ENCODE measurements around the gene PSME1.

Gene PSME1

GRCh38 chr14:24146453-24146977 is 10.5 kb downstream of the PSME1 start, which contains the start of gene PSME2:
Gene PSME2, minus strand, starts transcription at chr14:24146610. Its CDS starts 29 bp downstream, at chr14:24146581.
- Histone ChIP-seq H2AFZ (ENCODE audit: low read depth, low read length) (peak within 1 kb of the TSS; percentile 81), H3K4me1 (ENCODE audit: insufficient read depth, low read length) (peaks cover 67% of the 10 kb centered on the region), H4K20me1 (ENCODE audit: insufficient read depth, low read length) (peaks cover 28% of the 10 kb centered on the region), H3K79me2 (ENCODE audit: insufficient read depth, low read length) (peaks cover 54% of the 10 kb centered on the region), H3K4me2 (ENCODE audit: insufficient read depth, low read length) (peak within 1 kb of the TSS; percentile 93), H3K4me3 (ENCODE audit: low read depth in 1 of 2, low read length in 2 of 2) (peak within 1 kb of the TSS; percentile 67 to 76), H3K27ac (ENCODE audit: low read length) (peak within 1 kb of the TSS; percentile 92), H3K36me3 (ENCODE audit: insufficient read depth, low read length) (peaks cover 63% of the 10 kb centered on the region), H3K27me3 (ENCODE audit: insufficient read depth, low read length, poor library complexity) (no peaks in the 10 kb centered on the region), H3K9ac (ENCODE audit: low read depth, low read length) (peak within 1 kb of the TSS; percentile 81), H3K9me3 (ENCODE audit: insufficient read depth, low read length, severe bottlenecking) (no peaks in the 10 kb centered on the region)
- ATAC-seq (ENCODE audit: insufficient read depth, low read depth) (peak; percentile 73), DNase-seq (peak; percentile 97)
- TF ChIP-seq, protein P1, sequence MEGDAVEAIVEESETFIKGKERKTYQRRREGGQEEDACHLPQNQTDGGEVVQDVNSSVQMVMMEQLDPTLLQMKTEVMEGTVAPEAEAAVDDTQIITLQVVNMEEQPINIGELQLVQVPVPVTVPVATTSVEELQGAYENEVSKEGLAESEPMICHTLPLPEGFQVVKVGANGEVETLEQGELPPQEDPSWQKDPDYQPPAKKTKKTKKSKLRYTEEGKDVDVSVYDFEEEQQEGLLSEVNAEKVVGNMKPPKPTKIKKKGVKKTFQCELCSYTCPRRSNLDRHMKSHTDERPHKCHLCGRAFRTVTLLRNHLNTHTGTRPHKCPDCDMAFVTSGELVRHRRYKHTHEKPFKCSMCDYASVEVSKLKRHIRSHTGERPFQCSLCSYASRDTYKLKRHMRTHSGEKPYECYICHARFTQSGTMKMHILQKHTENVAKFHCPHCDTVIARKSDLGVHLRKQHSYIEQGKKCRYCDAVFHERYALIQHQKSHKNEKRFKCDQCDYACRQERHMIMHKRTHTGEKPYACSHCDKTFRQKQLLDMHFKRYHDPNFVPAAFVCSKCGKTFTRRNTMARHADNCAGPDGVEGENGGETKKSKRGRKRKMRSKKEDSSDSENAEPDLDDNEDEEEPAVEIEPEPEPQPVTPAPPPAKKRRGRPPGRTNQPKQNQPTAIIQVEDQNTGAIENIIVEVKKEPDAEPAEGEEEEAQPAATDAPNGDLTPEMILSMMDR (IDR thresholded peaks at IDR 0.05; ENCODE audit: borderline replicate concordance, extremely low read depth, low read length, poor library complexity, severe bottlenecking): no peak
- no peak for TF ChIP-seq EZH2 (IDR thresholded peaks at IDR 0.05; ENCODE audit: borderline replicate concordance, low read depth, low read length, severe bottlenecking)

DNA sequence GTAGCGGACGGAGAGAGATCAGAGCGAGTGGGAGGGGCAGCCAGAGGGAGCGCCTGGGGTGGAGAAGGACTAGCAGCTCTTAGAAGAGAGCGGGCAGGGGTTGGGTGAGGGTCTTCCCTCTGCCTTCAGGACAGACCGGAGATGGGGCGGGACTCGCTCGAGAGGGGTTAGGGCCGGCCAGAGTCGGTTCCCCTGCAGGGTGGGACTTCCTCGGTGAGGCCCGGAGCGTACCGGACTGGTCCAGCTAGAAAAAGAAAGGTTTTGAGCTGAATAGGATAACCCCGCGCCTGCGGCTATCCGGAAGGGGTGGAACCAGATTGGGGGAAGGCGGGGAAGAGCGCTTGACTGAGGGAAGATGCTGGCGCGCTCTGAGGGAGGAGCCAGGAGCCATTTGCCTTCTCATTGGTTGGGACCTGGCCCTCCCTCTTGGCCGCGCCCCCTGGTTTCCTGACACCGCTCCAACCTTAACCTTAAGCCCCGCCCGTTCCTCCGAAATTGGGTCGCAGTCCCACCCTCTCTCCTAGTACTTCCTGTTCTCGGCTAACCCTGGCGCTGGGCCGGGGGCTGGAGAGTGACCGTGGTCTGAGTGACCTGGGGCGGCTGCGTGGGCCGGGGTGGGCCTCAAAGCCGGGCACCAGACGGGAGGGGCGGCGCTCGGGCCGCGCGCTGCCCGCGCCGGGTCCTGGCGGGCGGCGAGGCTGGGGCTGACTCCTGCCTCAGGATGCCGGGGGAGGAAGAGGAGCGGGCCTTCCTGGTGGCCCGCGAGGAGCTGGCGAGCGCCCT is 11.2 kb downstream of the PSME1 start, which contains the start of gene RNF31:
TSS of gene RNF31 (plus strand) at position 521 of the 783 bp plus-strand sequence. CDS start at position 722, 201 bp downstream.
- peak within 1 kb of the TSS; percentile 93 for H3K4me2 ChIP-seq (ENCODE audit: insufficient read depth, low read length)
- peak; percentile 85 for ATAC-seq (ENCODE audit: insufficient read depth, low read depth)
- DNase-seq: peak; percentile 99
- no peak for TF ChIP-seq EZH2 (IDR thresholded peaks at IDR 0.05; ENCODE audit: borderline replicate concordance, low read depth, low read length, severe bottlenecking)
- TF ChIP-seq, protein P1 (IDR thresholded peaks at IDR 0.05; ENCODE audit: borderline replicate concordance, extremely low read depth, low read length, poor library complexity, severe bottlenecking): no peak
- H3K27me3 ChIP-seq (ENCODE audit: insufficient read depth, low read length, poor library complexity): no peaks in the 10 kb centered on the region
- peak within 1 kb of the TSS; percentile 81 for H2AFZ ChIP-seq (ENCODE audit: low read depth, low read length)
- peak within 1 kb of the TSS; percentile 67 to 76 for H3K4me3 ChIP-seq (ENCODE audit: low read depth in 1 of 2, low read length in 2 of 2)
- H3K79me2 ChIP-seq (ENCODE audit: insufficient read depth, low read length): peaks cover 54% of the 10 kb centered on the region
- H4K20me1 ChIP-seq (ENCODE audit: insufficient read depth, low read length): peaks cover 28% of the 10 kb centered on the region
- H3K9me3 ChIP-seq (ENCODE audit: insufficient read depth, low read length, severe bottlenecking): no peaks in the 10 kb centered on the region
- H3K27ac ChIP-seq (ENCODE audit: low read length): peak within 1 kb of the TSS; percentile 92
- peaks cover 70% of the 10 kb centered on the region for H3K36me3 ChIP-seq (ENCODE audit: insufficient read depth, low read length)
- H3K9ac ChIP-seq (ENCODE audit: low read depth, low read length): peak within 1 kb of the TSS; percentile 81
- H3K4me1 ChIP-seq (ENCODE audit: insufficient read depth, low read length): peaks cover 62% of the 10 kb centered on the region

GRCh38 chr14:24147761-24148428 is 11.9 kb downstream of the PSME1 start:
- peak overlapping the region; percentile 93 for H3K4me2 ChIP-seq (ENCODE audit: insufficient read depth, low read length)
- H3K27me3 ChIP-seq (ENCODE audit: insufficient read depth, low read length, poor library complexity): no peaks in the 10 kb centered on the region
- peaks cover 54% of the 10 kb centered on the region for H3K79me2 ChIP-seq (ENCODE audit: insufficient read depth, low read length)
- peak overlapping the region; percentile 67 to 76 for H3K4me3 ChIP-seq (ENCODE audit: low read depth in 1 of 2, low read length in 2 of 2)
- peak overlapping the region; percentile 75 for H2AFZ ChIP-seq (ENCODE audit: low read depth, low read length)
- peak; percentile 26 for DNase-seq
- H3K9me3 ChIP-seq (ENCODE audit: insufficient read depth, low read length, severe bottlenecking): no peaks in the 10 kb centered on the region
- H3K27ac ChIP-seq (ENCODE audit: low read length): peak overlapping the region; percentile 76
- peaks cover 55% of the 10 kb centered on the region for H3K4me1 ChIP-seq (ENCODE audit: insufficient read depth, low read length)
- no peak for TF ChIP-seq EZH2 (IDR thresholded peaks at IDR 0.05; ENCODE audit: borderline replicate concordance, low read depth, low read length, severe bottlenecking)
- TF ChIP-seq, protein P1 (IDR thresholded peaks at IDR 0.05; ENCODE audit: borderline replicate concordance, extremely low read depth, low read length, poor library complexity, severe bottlenecking): no peak
- H4K20me1 ChIP-seq (ENCODE audit: insufficient read depth, low read length): peaks cover 28% of the 10 kb centered on the region
- H3K9ac ChIP-seq (ENCODE audit: low read depth, low read length): peak overlapping the region; percentile 81
- H3K36me3 ChIP-seq (ENCODE audit: insufficient read depth, low read length): peaks cover 72% of the 10 kb centered on the region
- ATAC-seq (ENCODE audit: insufficient read depth, low read depth): no peak
